Fibroblast of upper back skin (primary cell): ENCODE data around the gene CD209.
"Not testable (repeated sequence)": the region's sequence is repeated elsewhere in the genome, so short reads cannot be mapped to it uniquely, and the experiment has no call there.

Experiments
- DNase-seq: peaks from one replicate; pipeline ENCODE4 v3.0.0-alpha.2; 2013

Gene CD209

GRCh38 chr19:7766535-7766934 lies 19.2 kb upstream of the CD209 start:
- no peak for DNase-seq

DNA sequence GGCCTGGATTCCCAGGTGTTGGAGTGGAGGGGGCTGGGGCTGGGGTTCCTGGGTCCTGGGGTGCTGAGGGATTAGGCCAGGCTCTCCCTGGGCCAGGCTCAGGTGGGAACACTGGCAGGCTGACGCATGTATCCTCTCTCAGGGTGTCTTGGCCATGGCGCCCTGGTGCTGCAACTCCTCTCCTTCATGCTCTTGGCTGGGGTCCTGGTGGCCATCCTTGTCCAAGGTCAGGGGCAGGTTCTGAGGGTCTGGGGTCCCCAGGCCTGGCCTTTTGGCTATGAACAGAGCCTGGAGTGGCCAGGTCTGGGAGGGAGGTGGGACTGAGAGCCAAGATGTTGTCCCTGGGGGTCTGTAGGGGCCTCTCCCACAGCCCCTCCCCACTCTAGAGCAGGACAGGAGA lies 17.7 kb upstream of the CD209 start:
- not testable (repeated sequence) for DNase-seq

DNA sequence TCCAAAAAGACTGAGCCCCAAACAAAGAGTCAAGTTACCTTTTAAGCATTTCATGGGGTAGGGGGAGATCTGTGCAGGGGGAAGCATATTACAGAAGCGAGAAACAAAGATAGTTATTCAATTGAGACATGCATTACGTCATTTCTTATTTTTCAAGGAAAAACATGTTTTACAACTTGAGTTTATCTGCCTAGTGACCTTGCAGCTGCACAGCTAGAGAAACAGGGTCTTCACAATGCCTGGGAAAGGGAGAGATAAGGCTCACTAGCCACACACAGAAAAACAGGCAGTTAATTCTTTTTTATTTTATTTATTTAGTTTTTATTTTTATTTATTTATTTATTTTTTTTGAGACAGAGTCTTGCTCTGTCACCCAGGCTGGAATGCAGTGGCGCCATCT lies 16.8 kb upstream of the CD209 start:
- not testable (repeated sequence) for DNase-seq

DNA sequence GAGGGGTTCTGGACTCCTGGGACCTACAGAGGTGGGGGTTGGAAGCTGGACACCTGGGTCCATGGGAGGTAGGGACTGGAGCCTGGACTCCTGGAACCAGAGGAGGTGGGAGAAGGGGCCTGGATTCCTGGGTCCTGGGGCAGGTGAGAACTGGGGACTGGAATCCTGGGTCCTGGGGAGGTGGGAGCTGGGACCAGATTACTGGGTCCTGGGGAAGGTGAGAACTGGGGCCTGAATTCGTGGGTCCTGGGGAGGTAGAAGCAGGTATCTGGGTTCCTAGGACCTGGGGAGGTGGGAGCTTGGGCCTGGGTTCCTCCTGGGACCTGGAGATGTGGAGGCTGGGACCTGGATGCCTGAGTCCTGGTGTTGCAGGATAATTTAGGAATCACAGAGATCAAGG lies 16.4 kb upstream of the CD209 start:
- no peak for DNase-seq

- DNase-seq, result no peak
Measured at GRCh38 chr19:7762719-7763293, 15.5 kb upstream of the CD209 start, which contains the start of gene CLEC4M. CLEC4M (plus strand) TSS chr19:7763243; CDS start chr19:7763267, 24 bp downstream.

DNA sequence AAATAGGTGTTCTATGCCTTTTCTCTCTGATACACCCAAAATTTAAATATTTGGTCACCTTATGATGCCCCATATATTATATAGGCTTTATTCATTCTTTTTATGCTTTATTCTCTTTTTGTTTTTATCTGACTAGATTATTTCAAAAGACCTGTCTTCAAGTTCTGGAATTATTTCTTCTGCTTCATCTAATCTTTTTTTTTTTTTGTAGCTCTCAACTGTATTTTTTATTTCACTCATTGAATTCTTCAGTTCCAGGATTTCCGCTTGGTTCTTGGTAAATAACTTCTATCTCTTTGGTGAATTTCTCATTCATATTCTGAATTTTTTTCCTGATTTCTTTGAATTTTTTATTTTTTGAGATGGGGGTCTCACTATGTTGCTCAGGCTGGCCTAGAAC lies 11.8 kb upstream of the CD209 start:
- DNase-seq, result no peak

GRCh38 chr19:7757358-7757757 lies 10.0 kb upstream of the CD209 start:
- DNase-seq, result no peak

GRCh38 chr19:7756258-7756657 lies 8.9 kb upstream of the CD209 start:
- DNase-seq, result no peak

DNA sequence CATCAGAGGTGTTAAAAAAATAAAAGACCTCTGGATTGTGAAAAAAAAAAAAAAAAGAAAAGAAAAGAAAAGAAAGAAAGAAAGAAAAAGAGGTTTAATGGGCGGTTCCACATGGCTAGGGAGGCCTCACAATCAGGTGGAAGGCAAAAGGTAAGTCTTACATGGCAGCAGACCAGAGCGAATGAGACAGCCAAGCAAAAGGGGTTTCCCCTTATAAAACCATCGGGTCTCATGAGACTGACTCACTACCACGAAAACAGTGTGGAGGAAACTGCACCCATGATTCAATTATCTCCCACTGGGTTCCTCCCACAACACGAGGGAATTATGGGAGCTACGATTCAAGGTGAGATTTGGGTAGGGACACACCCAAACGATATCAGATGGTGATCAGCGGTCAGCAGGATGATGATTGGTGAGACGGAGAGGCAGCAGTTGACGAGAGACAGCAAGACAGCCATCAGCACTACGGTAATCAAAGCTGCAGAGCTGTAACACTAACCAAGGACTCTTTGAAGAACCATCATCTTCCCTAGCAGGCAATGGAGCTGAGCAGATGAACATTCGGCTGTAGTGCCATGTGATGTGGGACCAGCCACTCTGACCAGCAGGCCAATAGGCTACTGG lies 3.9 kb upstream of the CD209 start:
- no peak for DNase-seq

DNA sequence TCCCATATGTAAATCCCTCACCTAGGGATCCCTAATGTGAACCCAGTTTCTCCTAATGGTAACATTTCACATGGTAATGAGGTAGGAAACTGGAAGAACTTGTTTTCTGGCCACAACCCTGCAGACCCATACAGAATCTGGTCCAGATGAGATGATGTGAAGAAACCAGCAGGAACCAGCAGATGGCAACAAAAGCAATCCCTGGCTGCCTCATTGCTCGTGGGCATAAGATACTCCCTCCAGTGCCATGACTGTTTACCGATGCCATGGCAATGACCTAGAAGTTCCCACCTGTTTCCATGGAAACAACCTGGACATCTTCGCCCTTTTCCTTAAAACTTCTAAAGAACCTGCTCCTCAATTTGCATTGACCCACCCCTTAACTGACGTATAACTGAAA lies 1.4 kb upstream of the CD209 start:
- DNase-seq, result no peak

DNA sequence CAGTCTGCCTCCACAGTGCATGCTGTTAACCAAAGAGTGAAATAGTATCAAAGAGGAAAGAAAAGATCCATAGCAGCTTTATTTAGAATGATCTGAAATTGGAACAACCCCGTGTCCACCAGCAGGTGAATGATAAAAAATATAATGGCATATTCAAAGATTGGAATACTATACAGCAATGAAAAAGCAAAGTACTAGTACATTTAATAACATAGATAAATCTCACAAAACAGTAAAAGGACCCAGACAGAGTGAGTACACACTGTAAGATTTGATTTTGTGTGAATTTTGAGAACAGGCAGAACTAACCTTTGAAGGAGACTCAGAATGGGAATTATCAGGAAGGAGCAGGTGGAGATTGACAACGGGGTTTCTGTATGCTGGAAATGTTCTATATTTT lies 837 bp upstream of the CD209 start:
- DNase-seq, result no peak

DNA sequence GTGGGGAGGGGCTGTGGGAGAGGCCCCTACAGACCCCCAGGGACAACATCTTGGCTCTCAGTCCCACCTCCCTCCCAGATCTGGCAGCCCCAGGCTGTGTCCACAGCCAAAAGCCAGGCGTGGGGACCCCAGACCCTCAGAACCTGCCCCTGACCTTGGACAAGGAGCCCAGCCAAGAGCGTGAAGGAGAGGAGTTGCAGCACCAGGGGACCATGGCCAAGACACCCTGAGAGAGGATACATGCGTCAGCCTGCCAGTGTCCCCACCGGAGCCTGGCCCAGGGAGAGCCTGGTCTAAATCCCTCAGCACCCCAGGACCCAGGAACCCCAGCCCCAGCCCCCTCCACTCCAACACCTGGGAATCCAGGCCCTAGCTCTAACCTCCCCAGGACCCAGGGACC lies 1.0 kb downstream of the CD209 start:
- DNase-seq, result not testable (repeated sequence)

GRCh38 chr19:7744871-7745650 lies 2.3 kb downstream of the CD209 start:
- DNase-seq, result no peak

DNA sequence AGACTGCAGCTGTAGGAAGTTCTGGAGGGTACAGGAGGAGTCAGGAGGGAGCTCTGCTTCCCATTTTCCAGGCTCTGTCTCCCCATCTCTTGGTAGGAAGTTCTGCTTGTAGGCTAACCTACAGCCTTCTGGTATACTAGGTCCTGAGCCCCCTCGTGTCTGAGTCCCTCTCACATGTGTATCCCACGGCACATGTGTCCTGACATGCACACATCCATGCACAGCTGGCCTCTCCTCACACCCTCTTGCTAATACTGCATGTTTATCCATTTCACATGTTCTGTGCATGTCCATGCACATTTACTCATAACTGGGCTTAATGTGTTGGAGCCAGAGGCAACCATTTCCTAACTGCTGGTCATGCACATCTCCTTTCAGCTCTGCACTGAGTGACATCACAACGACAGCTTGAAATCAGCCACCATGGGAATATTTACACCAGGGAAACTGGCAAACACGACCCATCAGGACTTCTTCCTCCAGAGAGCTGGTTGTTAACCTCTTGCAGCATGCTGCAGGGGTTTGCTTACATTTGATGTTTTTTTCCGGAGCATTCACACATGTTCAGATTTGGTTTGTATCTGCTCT lies 3.0 kb downstream of the CD209 start:
- no peak for DNase-seq

GRCh38 chr19:7743425-7743841 lies 3.9 kb downstream of the CD209 start:
- DNase-seq, result no peak

DNA sequence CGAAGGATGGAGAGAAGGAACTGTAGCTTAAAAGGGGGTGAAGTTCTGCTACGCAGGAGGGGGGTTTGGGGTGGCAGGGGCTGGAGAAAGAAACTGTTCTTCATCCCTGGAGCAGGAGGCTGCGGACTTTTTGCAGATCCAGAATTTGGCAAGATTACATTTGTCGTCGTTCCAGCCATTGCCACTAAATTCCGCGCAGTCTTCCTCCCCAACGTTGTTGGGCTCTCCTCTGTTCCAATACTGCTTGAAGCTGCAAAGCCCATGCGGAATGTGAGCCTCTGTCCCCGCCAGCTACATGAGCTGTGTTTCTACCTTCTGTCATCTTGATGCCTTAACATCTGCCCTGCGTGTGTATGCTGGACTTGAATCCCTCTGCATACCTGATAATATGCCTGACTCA lies 4.3 kb downstream of the CD209 start:
- DNase-seq, result no peak

- no peak for DNase-seq
Measured at GRCh38 chr19:7742575-7742974, 4.8 kb downstream of the CD209 start.

DNA sequence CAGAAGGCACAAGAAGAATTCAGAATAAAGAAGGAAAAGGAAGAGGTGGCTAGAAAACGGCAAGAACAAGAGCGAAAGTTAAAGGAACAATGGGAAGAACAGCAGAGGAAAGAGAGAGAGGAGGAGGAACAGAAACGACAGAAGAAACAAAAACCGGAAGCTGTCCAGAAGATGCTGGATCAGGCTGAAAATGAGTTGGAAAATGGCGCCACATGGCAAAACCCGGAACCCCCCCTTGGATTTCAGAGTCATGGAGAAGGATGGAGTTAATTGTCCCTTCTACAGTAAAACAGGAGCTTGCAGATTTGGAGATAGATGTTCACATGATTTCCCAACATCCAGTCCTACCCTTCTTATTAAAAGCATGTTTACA lies 6.7 kb downstream of the CD209 start:
- no peak for DNase-seq

- no peak for DNase-seq
Measured at GRCh38 chr19:7739801-7740681, 7.3 kb downstream of the CD209 start.

DNA sequence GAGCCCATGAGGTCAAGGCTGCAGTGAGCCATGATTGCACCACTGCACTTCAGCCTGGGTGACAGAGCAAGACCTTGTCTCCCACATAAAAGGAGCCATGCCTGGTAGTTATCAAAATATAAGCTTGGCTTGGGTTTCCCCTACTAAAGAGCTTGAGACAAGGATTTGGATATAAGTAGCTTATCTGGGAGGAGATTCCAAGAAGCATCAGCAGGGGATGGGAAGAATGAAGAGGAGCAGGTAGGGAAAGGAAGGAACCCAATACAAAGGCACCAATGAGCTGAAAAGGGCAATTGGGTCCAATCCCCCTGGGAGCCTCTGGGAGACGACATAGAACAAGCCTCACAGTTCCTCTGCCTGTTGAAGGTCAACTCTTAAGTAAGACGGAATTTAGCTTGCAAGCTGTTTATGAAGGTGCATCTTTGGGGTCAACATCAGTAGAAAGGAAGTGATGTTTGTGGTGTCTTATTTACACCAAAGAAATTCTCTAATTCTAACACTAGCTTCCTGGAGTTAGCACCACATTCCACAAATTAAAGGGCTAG lies 8.1 kb downstream of the CD209 start:
- DNase-seq, result no peak

GRCh38 chr19:7738023-7738422 lies 9.3 kb downstream of the CD209 start:
- no peak for DNase-seq

GRCh38 chr19:7737215-7737614 lies 10.1 kb downstream of the CD209 start:
- no peak for DNase-seq

GRCh38 chr19:7736148-7736547 lies 11.2 kb downstream of the CD209 start:
- DNase-seq, result no peak
